Esophagus muscularis mucosa (tissue), 4 donors: Measurements from ENCODE around the gene PRSS1. TPM values are rescaled to one million over a fixed set of nuclear protein-coding genes. Genes with fewer than 3 reads are reported as not detected.

Experiments used
- DNase-seq: peaks from one replicate; pipeline ENCODE4 v3.0.0-alpha.2; 2017; ENCODE audit errors: extremely low spot score
- H3K27ac ChIP-seq, 4 donors: fragments of 200-600 bp; sonication (generic); replicated peaks in 1 of 4; 1 replicate in 3 of 4; 2 replicates in 1 of 4; pipeline ENCODE4 v1.5.1; 2016 to 2019; ENCODE audit warnings: mild to moderate bottlenecking in 1 of 4
- H3K27me3 ChIP-seq, 4 donors: fragments of 200-600 bp; sonication (generic); one replicate each; pipeline versions ENCODE4 v1.5.1 to v1.6.0; 2016 to 2019
- H3K36me3 ChIP-seq, 4 donors: fragments of 200-600 bp; sonication (generic); one replicate each; pipeline ENCODE4 v1.5.1; 2016 to 2019
- H3K4me1 ChIP-seq, 4 donors: fragments of 200-600 bp; sonication (generic); one replicate each; pipeline ENCODE4 v1.5.1; 2016 to 2019
- H3K4me3 ChIP-seq, 4 donors: fragments of 200-600 bp; sonication (generic); 1 replicate in 2 of 4; 2 replicates in 2 of 4; pipeline ENCODE4 v1.5.1; 2016 to 2019; ENCODE audit warnings: mild to moderate bottlenecking in 4 of 4, moderate library complexity in 1 of 4
- H3K9me3 ChIP-seq, 4 donors: fragments of 200-600 bp; sonication (generic); 1 replicate in 3 of 4; 2 replicates in 1 of 4; pipeline ENCODE4 v1.5.1; 2016 to 2019
- EP300 ChIP-seq: sonication (generic); formaldehyde crosslinking; IDR thresholded peaks from one replicate; pipeline ENCODE4 v1.6.1; 2017; ENCODE audit warnings: antibody characterized with exemption
- POLR2A ChIP-seq: fragments of 450-650 bp; IDR thresholded peaks from one replicate; pipeline ENCODE4 v1.6.1; 2017; ENCODE audit warnings: antibody characterized with exemption, moderate library complexity, mild to moderate bottlenecking, low read depth
- POLR2AphosphoS5 ChIP-seq, 2 donors: sonication (generic); formaldehyde crosslinking; IDR thresholded peaks; one replicate each; pipeline ENCODE4 v1.6.1; 2017; ENCODE audit warnings: antibody characterized with exemption in 2 of 2
- WGBS: methylation state at CpG from one replicate; pipeline ENCODE4 v1.1.5; 2018; 5-methylcytosine and 5-hydroxymethylcytosine counted together
- intact Hi-C: fragments of 100-400 bp; cut with DNase I; formaldehyde crosslinking; loops from one replicate; pipeline ENCODE4 v1.15.1; 2023
- total RNA-seq, 4 donors: library from RNA; depleted of rRNA; stranded (reverse); fragments of >200 nt; gene quantifications; one replicate each; pipeline versions ENCODE4 v1.1.0 to v1.2.1, GENCODE V29; 2016
- TF ChIP-seq, protein P1 (sequence below), 3 experiments: fragments of 200-600 bp in 2 of 3; fragments of 450-650 bp in 1 of 3; sonication (generic) in 2 of 3; IDR thresholded peaks; one replicate each; pipeline ENCODE4 v1.5.1; 2017 to 2019; ENCODE audit warnings: antibody characterized with exemption in 3 of 3, mild to moderate bottlenecking in 2 of 3, moderate library complexity in 1 of 3

The PRSS1 gene
- total RNA-seq, 4 donors from 2014 or later: not detected

DNA sequence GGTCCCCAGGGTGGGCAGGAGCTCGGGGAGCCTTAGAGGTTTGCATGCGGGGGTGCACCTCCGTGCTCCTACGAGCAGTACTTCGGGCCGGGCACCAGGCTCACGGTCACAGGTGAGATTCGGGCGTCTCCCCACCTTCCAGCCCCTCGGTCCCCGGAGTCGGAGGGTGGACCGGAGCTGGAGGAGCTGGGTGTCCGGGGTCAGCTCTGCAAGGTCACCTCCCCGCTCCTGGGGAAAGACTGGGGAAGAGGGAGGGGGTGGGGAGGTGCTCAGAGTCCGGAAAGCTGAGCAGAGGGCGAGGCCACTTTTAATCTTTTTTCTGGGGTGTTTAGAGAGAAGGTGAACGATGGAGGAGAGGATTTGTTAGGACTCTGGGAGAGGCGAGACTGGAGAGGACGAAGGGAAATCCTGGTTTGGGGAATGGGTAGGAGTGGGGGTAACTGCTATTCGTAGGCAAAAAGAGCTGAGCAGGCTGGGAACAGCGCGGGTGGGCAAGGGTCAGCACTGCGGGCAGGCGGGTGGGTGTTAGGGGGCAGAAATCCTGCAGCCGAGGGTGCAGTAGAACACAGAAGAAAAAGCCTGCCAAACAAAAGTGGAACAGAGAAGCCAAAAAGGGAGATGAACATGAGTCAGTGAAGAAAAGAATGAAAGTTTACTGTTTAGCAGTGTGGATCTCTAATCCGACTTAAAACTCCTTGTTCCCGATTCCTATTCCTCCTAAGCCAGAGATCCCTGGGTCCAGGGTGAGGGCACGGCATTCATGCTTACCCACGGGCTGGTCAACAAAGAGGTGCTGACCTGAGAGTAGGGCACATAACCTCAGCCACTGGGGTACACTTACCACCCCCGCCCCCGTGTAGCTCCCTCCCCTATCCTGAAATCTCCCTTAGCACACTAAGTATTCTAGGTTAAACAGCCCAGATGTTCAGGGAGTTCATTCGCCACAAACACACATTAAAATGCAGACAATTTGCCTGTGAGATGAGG, 48.4 kb downstream of the PRSS1 start:
- peaks cover 15 to 22% (median 20%) of the 10 kb centered on the region in 4 donors for H3K4me1 ChIP-seq
- peaks cover 0 to 85% (median 27%) of the 10 kb centered on the region in 4 donors for H3K27me3 ChIP-seq
- no peaks in the 10 kb centered on the region for H3K9me3 ChIP-seq
- WGBS: 12% methylated on average over 25 of the region's 33 CpGs
- H3K4me3 ChIP-seq: peak overlapping the region; percentile 41 to 56 (median 44)
- DNase-seq: peak; percentile 83
- H3K27ac ChIP-seq: peak overlapping the region in 1 of 4 donors; percentile 17
- intact Hi-C loops: no loop called here
- no peaks in the 10 kb centered on the region for H3K36me3 ChIP-seq
- TF ChIP-seq EP300 (no peak), POLR2AphosphoS5 (IDR thresholded peaks at IDR 0.05) (no peak), POLR2A (no peak)
- TF ChIP-seq, protein P1, sequence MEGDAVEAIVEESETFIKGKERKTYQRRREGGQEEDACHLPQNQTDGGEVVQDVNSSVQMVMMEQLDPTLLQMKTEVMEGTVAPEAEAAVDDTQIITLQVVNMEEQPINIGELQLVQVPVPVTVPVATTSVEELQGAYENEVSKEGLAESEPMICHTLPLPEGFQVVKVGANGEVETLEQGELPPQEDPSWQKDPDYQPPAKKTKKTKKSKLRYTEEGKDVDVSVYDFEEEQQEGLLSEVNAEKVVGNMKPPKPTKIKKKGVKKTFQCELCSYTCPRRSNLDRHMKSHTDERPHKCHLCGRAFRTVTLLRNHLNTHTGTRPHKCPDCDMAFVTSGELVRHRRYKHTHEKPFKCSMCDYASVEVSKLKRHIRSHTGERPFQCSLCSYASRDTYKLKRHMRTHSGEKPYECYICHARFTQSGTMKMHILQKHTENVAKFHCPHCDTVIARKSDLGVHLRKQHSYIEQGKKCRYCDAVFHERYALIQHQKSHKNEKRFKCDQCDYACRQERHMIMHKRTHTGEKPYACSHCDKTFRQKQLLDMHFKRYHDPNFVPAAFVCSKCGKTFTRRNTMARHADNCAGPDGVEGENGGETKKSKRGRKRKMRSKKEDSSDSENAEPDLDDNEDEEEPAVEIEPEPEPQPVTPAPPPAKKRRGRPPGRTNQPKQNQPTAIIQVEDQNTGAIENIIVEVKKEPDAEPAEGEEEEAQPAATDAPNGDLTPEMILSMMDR (IDR thresholded peaks at IDR 0.05): no peak

DNA sequence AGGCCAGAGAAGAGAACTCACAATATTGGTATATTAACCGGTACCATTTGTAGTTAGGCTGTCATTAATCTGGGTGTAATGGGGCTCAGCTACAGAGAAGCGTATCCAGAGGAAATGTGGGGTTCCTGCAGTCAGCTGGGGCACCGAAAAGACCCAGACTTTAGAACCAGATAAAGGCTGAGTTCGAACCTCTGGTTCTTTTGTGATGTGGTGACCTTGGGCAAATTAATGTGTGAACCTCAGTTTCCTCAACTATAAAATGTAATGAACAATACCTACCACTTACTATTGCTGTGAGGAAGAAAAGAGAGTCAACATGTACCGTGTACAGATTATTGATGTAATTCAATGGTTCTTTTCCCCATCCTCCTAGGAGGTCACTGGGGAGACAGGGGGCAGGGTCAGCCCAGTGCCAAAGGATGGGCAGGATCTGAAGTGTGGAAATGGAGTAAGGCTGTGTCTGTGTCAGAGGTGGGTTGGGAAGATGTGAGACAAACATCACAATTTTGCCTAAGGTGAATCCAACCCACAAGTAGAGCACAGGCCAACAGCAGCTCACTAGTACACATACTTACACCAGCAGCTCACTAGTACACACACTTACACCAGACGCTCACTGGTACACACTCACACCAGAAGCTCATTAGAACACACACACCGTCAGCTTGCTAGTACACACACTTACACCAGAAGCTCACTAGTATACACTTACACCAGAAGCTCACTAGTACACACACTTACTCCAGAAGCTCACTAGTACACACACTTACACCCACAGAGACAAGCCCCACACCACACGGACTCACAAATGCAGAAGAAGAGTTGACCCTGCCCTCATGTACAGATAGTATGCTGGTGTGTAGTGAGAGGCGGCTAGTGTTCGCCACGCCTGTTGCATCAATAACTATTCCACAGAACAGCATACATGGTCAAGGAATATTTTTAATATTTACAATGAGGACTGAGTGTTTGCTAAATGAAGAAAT, 49.5 kb downstream of the PRSS1 start:
- Histone ChIP-seq H3K27me3 (peaks cover 0 to 75% (median 27%) of the 10 kb centered on the region in 4 donors), H3K4me3 (peak overlapping the region in 1 of 4 donors; percentile 56), H3K9me3 (no peaks in the 10 kb centered on the region), H3K27ac (no peak overlapping the region), H3K36me3 (no peaks in the 10 kb centered on the region), H3K4me1 (peaks cover 15 to 22% (median 20%) of the 10 kb centered on the region in 4 donors)
- DNase-seq: peak; percentile 83
- 88% methylated on average over 11 of the region's 11 CpGs for WGBS
- intact Hi-C loops: no loop called here
- TF ChIP-seq POLR2A (no peak), POLR2AphosphoS5 (IDR thresholded peaks at IDR 0.05) (no peak), EP300 (no peak)
- TF ChIP-seq, protein P1 (IDR thresholded peaks at IDR 0.05): no peak

DNA sequence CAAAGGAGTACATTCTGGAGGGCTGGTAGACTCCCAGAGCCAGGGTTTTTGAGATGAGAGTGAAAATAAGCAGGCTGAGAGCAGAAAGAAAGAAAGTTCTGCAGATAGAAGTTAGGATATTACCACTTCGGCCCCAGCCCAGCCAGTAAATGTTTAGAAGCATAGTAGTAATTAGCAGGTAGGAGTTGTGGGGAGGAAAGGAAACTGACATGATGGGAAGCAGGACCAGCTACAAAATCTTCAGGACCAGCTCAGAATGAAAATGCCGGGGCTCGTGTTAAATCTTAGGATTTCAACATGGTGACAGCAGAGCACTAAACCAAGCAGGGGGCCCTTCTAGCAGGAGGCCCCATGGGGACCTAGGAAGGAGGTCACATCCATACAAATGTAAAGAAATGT, 50.2 kb downstream of the PRSS1 start:
- Histone ChIP-seq H3K27me3 (peaks cover 0 to 69% (median 27%) of the 10 kb centered on the region in 4 donors), H3K4me3 (no peak overlapping the region), H3K27ac (no peak overlapping the region), H3K9me3 (no peaks in the 10 kb centered on the region), H3K4me1 (peaks cover 15 to 22% (median 20%) of the 10 kb centered on the region in 4 donors), H3K36me3 (no peaks in the 10 kb centered on the region)
- intact Hi-C loops: no loop called here
- TF ChIP-seq EP300 (no peak), POLR2A (no peak), POLR2AphosphoS5 (IDR thresholded peaks at IDR 0.05) (no peak)
- TF ChIP-seq, protein P1 (IDR thresholded peaks at IDR 0.05): no peak
- WGBS: 74% methylated on average over 3 of the region's 3 CpGs
- DNase-seq: peak; percentile 80

DNA sequence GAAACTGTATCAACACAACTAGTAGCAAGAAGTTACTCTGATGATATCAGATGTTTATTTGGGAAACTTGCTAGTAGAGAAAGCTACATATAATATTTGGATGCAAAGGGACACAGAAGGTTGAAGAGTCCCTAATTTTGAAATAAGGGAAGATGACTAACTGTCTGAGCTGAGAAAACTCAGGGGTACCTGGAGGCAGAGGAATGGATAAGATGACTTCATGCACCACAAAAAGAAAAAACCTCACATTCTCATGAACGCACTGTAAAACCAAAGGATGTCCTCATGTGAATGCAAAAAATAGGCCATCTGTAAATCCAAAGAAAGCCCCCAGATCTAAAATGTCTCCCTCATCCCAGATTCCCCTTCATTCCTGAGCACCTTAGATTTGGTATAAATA, 50.8 kb downstream of the PRSS1 start:
- TF ChIP-seq POLR2A (no peak), POLR2AphosphoS5 (IDR thresholded peaks at IDR 0.05) (no peak), EP300 (no peak)
- TF ChIP-seq, protein P1 (IDR thresholded peaks at IDR 0.05): no peak
- Histone ChIP-seq H3K4me3 (no peak overlapping the region), H3K27ac (no peak overlapping the region), H3K36me3 (no peaks in the 10 kb centered on the region), H3K4me1 (peaks cover 15 to 22% (median 20%) of the 10 kb centered on the region in 4 donors), H3K9me3 (no peaks in the 10 kb centered on the region), H3K27me3 (peaks cover 0 to 64% (median 27%) of the 10 kb centered on the region in 4 donors)
- 90% methylated on average over 1 of the region's 1 CpG for WGBS
- intact Hi-C loops: no loop called here
- no peak for DNase-seq
